Upper lobe of right lung (tissue), 1 donor: ENCODE data around the gene OXA1L. TPM values are rescaled to one million over a fixed set of nuclear protein-coding genes. Genes with fewer than 3 reads are reported as not detected.
A peak's percentile ranks its signal among the peaks of the same experiment; 100 is the strongest.
"Not testable (repeated sequence)": the region's sequence is repeated elsewhere in the genome, so short reads cannot be mapped to it uniquely, and the experiment has no call there.

Source experiments
- ATAC-seq: fragments of 200-7000 bp; cut with Tn5 transposase; one replicate; pipeline ENCODE4 v1.9.1; 2020; ENCODE audit warnings: mild to moderate bottlenecking, moderate library complexity
- DNase-seq: peaks from one replicate; pipeline ENCODE4 v3.0.0-alpha.2; 2020
- H3K27ac ChIP-seq: fragments of 200-600 bp; one replicate; pipeline ENCODE4 v1.8.0; 2022
- H3K27me3 ChIP-seq: fragments of 200-600 bp; one replicate; pipeline ENCODE4 v1.8.0; 2022; ENCODE audit warnings: mild to moderate bottlenecking
- H3K36me3 ChIP-seq: fragments of 200-600 bp; one replicate; pipeline ENCODE4 v1.8.0; 2022
- H3K4me1 ChIP-seq: fragments of 200-600 bp; one replicate; pipeline ENCODE4 v1.8.0; 2022
- H3K4me3 ChIP-seq: fragments of 200-600 bp; one replicate; pipeline ENCODE4 v1.8.0; 2022; ENCODE audit warnings: mild to moderate bottlenecking
- H3K9me3 ChIP-seq: fragments of 200-600 bp; one replicate; pipeline ENCODE4 v1.8.0; 2022
- intact Hi-C: fragments of 100-400 bp; cut with DNase I; formaldehyde crosslinking; loops from one replicate; pipeline ENCODE4 v1.11.0; 2022
- long read RNA-seq: library from polyadenylated mRNA; unstranded; transcript quantifications from one replicate; pipeline ENCODE4 v2.0.0, GENCODE V29; 2021
- total RNA-seq: library from RNA; stranded (reverse); fragmentation: NEBNext Ultra II Directional; extraction: Animal tissue kit (Norgen Biotek cat#: 25700); gene quantifications from one replicate; pipeline ENCODE4 v1.2.1, GENCODE V29; 2021
- TF ChIP-seq, protein P1 (sequence below): fragments of 200-600 bp; IDR thresholded peaks from one replicate; pipeline ENCODE4 v1.8.0; 2022; ENCODE audit warnings: antibody characterized with exemption
- donor health status: DM: no; HTN: yes; CAD: no; lungs with severe emphysema.

OXA1L gene
- 105 TPM for total RNA-seq
- long read RNA-seq, transcript OXA1L-201 (10 exons, 1,719 nt): major isoform, 119 of 151 reads
- long read RNA-seq, partial matches to known transcripts: 13 of 151 reads
- long read RNA-seq, other reads (novel, unspliced or antisense): 19 of 151 reads

DNA sequence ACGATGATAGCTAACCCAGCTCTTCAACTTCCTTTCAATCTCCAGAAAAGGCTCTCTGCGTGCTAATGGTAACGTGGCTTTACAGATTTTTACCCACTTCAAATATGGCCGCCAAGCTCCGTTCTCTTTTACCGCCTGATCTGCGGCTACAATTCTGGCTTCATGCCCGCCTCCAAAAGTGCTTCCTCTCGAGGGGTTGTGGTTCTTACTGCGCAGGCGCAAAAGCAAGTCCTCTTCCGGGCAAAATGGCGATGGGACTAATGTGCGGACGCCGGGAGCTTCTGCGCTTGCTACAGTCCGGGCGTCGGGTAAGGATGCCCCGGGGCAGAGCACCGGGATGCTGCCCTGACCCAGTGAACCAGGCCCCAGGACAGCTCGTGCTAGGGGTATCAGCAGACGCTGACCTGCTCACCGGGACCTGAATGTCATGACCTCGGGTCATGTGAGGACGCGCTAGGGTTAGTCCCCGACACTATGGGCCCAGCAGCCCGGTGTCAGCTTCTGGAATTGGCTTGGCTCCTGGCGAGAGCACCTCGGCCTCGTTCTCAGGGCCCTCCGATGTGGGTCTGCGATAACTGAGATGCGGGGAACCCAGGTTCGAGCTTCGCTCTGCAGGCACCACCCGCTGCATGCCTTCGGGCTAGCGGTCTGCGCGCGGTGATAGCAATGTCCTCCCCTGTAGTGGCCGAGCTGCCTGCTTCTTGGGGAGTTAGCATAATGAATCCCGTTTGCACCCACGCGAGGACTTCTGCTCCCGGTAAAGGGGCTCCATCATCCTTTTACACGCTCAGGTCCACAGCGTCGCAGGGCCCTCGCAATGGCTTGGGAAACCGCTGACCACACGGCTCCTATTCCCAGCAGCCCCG lies at the start of gene OXA1L:
Gene OXA1L (plus strand): TSS at position 232 of the 866 bp plus-strand sequence. CDS start 14 bp downstream, at position 246.
- TF ChIP-seq, protein P1, sequence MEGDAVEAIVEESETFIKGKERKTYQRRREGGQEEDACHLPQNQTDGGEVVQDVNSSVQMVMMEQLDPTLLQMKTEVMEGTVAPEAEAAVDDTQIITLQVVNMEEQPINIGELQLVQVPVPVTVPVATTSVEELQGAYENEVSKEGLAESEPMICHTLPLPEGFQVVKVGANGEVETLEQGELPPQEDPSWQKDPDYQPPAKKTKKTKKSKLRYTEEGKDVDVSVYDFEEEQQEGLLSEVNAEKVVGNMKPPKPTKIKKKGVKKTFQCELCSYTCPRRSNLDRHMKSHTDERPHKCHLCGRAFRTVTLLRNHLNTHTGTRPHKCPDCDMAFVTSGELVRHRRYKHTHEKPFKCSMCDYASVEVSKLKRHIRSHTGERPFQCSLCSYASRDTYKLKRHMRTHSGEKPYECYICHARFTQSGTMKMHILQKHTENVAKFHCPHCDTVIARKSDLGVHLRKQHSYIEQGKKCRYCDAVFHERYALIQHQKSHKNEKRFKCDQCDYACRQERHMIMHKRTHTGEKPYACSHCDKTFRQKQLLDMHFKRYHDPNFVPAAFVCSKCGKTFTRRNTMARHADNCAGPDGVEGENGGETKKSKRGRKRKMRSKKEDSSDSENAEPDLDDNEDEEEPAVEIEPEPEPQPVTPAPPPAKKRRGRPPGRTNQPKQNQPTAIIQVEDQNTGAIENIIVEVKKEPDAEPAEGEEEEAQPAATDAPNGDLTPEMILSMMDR: no peak
- no peaks in the 10 kb centered on the region for H3K27me3 ChIP-seq
- H3K4me3 ChIP-seq: peak within 1 kb of the TSS; percentile 96
- H3K36me3 ChIP-seq: peaks cover 39% of the 10 kb centered on the region
- DNase-seq (peak; percentile 96), ATAC-seq (peak; percentile 93)
- H3K9me3 ChIP-seq: peaks cover 5% of the 10 kb centered on the region
- intact Hi-C loops: no loop called here
- peak within 1 kb of the TSS; percentile 95 for H3K27ac ChIP-seq
- peaks cover 20% of the 10 kb centered on the region for H3K4me1 ChIP-seq

DNA sequence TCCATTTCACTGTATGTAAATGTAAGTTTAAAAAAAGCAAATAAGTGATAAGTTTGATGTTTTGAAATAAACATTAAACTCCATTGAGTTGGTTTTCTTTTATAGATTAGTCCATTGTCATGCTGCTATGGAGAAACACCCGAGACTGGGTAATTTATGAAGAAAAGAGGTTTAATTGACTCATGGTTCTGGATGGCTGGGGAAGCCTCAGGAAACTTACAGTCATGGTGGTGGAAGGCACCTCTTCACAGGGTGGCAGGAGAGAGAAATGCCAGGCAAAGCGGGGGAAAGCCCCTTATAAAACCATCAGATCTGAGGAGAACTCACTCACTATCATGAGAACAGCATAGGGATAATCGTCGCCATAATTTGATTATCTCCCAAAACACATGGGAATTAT lies 48.4 kb upstream of the OXA1L start:
- H3K4me1 ChIP-seq: peaks cover 5% of the 10 kb centered on the region
- no peak overlapping the region for H3K4me3 ChIP-seq
- H3K9me3 ChIP-seq: no peaks in the 10 kb centered on the region
- intact Hi-C loops: no loop called here
- ATAC-seq (no peak), DNase-seq (no peak)
- H3K36me3 ChIP-seq: no peaks in the 10 kb centered on the region
- no peak overlapping the region for H3K27ac ChIP-seq
- TF ChIP-seq, protein P1: no peak
- H3K27me3 ChIP-seq: no peaks in the 10 kb centered on the region

DNA sequence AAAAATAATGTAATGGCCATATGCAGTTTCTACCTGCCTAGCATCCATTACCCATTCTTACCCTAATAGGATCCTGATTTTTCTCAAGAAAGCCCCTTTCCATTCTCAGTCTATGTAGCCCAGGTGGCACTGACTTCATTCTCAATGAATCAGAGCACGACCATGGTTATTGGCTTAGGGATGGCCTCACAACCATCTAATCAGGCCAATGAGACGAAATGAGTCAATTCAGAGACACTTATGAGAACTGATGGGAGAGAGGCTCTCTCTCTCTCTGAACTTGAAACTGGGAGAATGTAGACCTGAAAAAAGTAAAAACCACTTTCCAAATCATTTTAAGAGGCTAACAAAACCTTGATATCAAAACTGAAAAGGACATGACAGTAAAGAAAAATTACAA lies 45.3 kb upstream of the OXA1L start:
- H3K27me3 ChIP-seq: no peaks in the 10 kb centered on the region
- H3K4me1 ChIP-seq: no peaks in the 10 kb centered on the region
- ATAC-seq (no peak), DNase-seq (no peak)
- intact Hi-C loops: no loop called here
- no peaks in the 10 kb centered on the region for H3K9me3 ChIP-seq
- TF ChIP-seq, protein P1: no peak
- H3K27ac ChIP-seq: no peak overlapping the region
- no peaks in the 10 kb centered on the region for H3K36me3 ChIP-seq
- no peak overlapping the region for H3K4me3 ChIP-seq

DNA sequence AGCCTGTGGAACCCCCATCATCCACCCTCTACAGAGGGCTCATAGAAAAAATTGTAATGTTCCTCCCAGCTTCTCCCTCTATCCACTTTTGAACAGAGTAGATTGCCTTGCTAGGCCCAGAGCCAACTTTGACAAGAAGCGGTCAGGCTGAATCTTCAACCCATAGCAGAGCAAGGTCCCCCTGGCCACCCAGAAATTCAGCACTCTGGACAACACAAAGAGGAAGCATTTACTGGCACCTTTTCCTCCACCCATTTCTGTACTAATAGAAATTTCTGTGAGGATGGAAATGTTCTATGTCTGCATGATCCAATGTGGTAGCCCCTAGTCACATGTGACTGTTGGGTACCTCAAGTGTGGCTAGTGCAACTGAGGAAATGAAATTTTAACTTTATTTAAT lies 42.7 kb upstream of the OXA1L start:
- H3K27me3 ChIP-seq: no peaks in the 10 kb centered on the region
- no peaks in the 10 kb centered on the region for H3K9me3 ChIP-seq

DNA sequence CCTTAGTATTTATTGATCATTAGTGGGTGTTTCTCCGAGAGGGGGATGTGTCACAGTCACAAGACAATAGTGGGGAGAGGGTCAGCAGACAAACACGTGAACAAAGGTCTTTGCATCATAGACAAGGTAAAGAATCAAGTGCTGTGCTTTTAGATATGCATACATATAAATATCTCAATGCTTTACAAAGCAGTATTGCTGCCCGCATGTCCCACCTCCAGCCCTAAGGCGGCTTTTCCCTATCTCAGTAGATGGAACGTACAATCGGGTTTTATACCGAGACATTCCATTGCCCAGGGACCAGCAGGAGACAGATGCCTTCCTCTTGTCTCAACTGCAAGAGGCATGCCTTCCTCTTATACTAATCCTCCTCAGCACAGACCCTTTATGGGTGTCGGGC lies 41.6 kb upstream of the OXA1L start:
- DNase-seq, H3K36me3 ChIP-seq, ATAC-seq, H3K4me3 ChIP-seq, H3K27me3 ChIP-seq, H3K4me1 ChIP-seq, intact Hi-C loops, H3K27ac ChIP-seq, H3K9me3 ChIP-seq: not testable (repeated sequence)

More for the DNA sequence above, 42.7 kb upstream of the OXA1L start:
- H3K4me3 ChIP-seq: no peak overlapping the region
- H3K27ac ChIP-seq: no peak overlapping the region
- TF ChIP-seq, protein P1: no peak
- ATAC-seq: no peak
- DNase-seq: no peak
- no peaks in the 10 kb centered on the region for H3K36me3 ChIP-seq
- H3K4me1 ChIP-seq: no peaks in the 10 kb centered on the region
- intact Hi-C loops: no loop called here

DNA sequence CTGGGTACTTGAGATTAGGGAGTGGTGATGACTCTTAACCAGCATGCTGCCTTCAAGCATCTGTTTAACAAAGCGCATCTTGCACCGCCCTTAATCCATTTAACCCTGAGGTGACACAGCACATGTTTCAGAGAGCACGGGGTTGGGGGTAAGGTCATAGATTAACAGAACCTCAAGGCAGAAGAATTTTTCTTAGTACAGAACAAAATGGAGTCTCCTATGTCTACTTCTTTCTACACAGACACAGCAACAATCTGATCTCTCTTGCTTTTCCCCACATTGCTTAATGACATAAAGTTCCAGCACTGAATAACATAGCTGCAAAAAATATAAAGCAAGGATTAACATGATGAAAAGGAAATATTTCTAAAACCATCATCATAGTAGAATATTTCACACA lies 41.1 kb upstream of the OXA1L start:
- DNase-seq, ATAC-seq, intact Hi-C loops, H3K27ac ChIP-seq, H3K9me3 ChIP-seq, H3K36me3 ChIP-seq, H3K27me3 ChIP-seq, H3K4me3 ChIP-seq, H3K4me1 ChIP-seq: not testable (repeated sequence)
